Activated T-cell treated with anti-CD3 and anti-CD28 coated beads for 48 hours (primary cell): ENCODE measurements around the gene RNU5B-1.
A peak's percentile ranks its signal among the peaks of the same experiment; 100 is the strongest.
"Not testable (repeated sequence)": the region's sequence is repeated elsewhere in the genome, so short reads cannot be mapped to it uniquely, and the experiment has no call there.

ENCODE experiments used
- DNase-seq: peaks from one replicate; pipeline ENCODE4 v3.0.0-alpha.2; 2020; ENCODE audit warnings: low read depth

Gene RNU5B-1

DNA sequence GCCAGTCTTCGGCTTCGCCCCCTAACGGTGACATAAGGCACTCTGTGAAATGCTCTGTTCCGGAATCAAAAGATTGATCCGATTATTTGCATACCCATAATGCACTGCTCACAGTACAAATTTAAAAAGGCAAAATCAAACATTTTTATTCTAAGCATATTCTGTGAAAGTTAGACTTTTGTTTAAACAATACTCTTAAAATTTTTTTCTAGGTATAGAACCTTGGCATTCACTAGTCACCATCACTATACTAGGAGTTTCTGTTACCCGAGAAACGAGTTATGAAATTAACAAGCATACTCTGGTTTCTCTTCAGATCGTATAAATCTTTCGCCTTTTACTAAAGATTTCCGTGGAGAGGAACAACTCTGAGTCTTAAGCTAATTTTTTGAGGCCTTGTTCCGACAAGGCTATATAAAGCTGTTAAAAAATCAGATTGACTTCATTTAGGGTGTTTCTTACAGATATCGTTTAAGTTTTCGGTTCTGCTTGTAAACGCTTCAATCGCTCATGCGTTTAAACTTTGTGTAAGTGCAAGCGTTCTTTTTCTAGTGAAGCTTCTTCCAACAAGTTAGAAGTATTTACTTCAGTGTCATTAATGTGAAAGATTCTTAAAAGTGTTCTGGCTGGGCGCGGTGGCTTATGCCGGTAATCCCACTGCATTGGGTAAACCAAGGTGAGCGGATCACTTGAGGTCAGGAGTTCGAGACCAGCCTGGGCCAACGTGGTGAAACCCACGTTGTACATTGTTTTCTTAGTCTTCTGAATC, at the start of gene RNU5B-1:
Gene RNU5B-1, plus strand, starts transcription at position 297 of the 769 bp plus-strand sequence.
- DNase-seq = peak; percentile 74

- no peak for DNase-seq
Measured at GRCh38 chr15:65254758-65255157, 49.7 kb upstream of the RNU5B-1 start.

- DNase-seq = no peak
Measured at GRCh38 chr15:65255486-65256140, 48.9 kb upstream of the RNU5B-1 start.

GRCh38 chr15:65258375-65259262, 45.9 kb upstream of the RNU5B-1 start:
- DNase-seq = no peak

DNA sequence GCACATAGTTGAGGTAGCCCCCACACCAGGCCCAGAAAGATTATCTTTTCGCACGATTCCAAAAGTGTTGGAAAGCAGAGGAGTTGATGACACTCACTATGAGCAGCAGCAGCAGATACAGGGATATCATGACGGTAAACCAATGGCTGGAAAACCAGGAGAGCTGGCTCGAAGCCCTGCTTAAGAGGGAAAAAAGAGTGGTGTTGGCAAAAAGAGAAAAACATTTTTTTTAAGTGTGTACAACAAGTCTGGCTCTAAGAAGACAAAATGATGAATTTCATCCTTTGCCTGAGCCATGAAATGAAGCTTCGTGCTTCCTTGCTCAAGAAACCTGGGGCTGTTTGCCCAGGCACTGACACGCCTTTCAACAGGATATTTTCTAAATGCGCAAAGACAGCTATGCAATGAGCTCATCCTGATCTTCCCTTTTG, 45.1 kb upstream of the RNU5B-1 start:
- DNase-seq = no peak

GRCh38 chr15:65260968-65261367, 43.5 kb upstream of the RNU5B-1 start:
- DNase-seq = no peak

DNA sequence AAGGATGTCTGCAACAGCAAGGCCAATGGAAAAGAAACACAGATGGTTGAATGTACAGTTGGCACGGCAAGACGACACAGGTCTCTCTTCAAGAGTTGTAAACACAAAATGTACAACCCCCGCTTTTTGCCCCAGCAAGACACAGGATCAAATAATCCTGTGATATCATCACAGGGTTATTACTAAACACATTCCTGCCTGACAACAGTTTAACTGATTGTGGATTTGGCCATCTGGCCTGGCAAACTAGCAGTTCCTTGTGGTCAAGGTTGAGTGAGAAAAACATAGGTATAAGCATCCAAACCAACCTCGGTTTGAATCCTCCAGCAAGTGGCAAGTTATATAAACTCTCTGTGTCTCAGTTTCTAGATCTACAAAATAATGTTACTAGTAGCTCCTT, 41.2 kb upstream of the RNU5B-1 start:
- DNase-seq = no peak

DNA sequence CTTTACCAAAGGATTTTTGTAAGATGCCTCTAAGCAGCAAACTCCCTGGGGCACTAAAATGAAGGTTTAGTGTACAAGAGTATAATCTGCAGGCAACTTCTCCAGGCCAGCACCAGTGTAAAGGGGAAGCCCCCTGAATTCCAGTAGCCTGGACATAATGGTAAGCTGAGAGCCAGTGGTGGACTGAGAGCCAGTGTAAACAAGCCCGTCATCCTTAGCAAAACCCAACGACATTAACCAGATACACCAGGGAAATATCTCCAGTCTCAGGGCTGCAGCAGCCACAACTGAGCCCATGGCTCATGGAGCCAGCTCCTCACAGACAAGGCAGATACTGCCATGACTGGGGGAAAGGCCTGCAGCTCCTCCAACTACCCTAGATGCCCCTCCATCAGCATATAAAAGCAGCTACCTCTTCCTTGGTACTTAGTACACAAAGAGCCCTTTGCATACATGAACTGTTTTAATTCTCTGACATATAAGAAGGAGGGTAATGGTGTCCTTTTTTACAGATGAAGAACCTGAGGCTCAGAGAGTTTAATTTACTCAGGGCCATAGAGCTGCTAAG, 39.5 kb upstream of the RNU5B-1 start:
- DNase-seq = no peak

GRCh38 chr15:65266469-65266868, 38.0 kb upstream of the RNU5B-1 start:
- DNase-seq = no peak

GRCh38 chr15:65268411-65268810, 36.1 kb upstream of the RNU5B-1 start:
- no peak for DNase-seq

DNA sequence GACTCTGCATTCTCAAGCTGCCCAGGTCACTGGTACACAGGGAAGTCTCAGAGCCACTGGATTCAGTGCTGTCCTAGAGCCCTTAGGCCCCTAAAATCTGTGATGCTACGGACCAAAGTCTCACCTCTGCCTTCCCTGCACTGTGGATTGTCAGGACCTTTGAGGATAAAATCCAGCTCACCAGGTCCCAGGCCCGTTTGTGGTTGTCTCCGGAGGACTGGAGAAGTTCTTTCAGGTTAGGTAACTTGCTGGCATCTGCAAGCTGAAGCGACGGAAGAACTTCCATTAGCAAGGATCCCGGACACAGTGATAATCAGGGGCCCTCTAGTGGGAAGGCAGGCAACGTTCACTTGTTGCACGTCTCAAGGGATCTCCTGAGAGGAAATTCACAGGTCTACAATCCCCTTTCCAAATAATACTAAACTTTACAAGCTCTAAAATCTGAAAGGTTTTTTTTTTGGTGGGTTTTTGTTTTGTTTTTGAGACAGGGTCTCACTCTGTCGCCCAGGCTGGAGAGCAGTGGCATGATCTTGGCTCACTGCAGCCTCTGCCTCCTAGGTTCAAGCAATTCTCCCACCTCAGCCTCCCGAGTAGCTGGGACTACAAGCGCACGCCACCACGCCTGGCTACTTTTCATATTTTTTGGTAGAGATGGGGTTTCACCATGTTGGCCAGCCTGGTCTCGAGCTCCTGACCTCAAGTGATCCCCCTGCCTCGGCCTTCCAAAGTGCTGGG, 33.5 kb upstream of the RNU5B-1 start:
- not testable (repeated sequence) for DNase-seq

- no peak for DNase-seq
Measured at GRCh38 chr15:65275104-65275727, 29.3 kb upstream of the RNU5B-1 start.

GRCh38 chr15:65275728-65276126, 28.8 kb upstream of the RNU5B-1 start:
- DNase-seq = no peak

- no peak for DNase-seq
Measured at GRCh38 chr15:65277015-65277414, 27.5 kb upstream of the RNU5B-1 start.

- no peak for DNase-seq
Measured at GRCh38 chr15:65278480-65278879, 26.0 kb upstream of the RNU5B-1 start.

DNA sequence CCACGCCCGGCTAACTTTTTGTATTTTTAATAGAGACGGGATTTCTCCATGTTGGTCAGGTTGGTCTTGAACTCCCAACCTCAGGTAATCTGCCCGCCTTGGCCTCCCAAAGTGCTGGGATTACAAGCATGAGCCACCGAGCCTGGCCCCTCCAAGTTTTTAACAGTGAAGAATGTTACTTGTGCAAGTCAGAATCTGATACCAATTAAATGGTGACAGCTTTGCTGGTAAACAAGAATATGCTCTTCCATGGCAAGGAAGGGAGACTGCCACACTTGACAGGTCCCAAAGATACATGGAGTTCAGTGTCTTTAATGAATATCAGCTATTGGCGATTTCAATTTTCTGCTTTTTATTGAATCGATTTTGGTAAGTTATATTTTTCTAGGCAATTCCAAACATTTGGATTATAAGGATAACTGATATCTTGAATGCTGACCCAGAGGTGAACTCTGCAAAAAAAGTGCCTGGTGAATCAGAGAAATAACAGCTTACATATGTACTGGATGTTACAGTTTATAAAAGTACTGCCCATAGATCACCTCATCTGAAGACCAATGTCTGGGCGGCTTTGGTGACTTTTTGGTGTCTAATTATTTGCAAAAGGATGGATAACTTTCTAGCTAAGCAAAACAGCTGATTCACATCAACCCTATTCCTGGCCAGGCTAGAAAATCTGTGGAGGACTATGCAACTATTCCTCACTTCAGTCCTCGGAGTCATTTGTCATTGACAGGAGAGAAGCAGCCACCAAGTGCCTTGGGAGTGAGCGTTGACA, 19.0 kb upstream of the RNU5B-1 start:
- DNase-seq = no peak

DNA sequence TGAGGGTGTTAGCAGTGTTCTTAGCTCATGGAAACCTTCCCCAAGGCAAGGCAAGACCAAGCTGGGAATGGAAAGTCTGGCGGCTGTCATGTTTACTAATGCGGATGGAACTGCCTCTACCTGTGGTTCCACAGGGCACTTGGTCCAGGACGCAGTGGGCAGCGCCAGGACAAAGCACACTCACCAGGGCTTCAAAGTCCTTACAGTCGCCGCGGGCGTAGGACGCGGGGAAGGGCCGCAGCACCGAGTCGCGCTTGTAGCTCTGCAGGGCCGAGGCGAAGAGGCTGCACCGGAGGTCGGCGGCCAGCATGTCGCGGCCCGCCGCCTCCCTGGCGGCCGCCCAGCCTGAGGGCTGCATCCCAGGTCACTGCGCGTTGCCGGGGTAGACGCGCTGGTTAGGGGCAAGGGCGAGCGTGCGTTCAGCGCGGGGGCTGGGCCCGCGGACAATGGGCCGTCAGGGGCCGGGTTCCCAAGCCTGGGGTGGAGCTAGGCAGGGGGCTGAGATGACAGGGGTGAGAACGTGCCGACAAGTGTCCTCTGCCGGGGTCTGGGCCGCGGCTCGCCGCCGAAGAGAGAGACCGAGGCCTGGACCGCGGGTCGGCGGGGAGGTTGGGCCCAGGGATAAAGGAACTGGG, 18.3 kb upstream of the RNU5B-1 start:
- no peak for DNase-seq

GRCh38 chr15:65286704-65287519, 17.6 kb upstream of the RNU5B-1 start, which contains the start of gene PARP16:
Gene PARP16 (minus strand): TSS chr15:65286883. CDS start chr15:65286426, 457 bp downstream.
- peak; percentile 95 for DNase-seq

GRCh38 chr15:65287520-65287855, 17.0 kb upstream of the RNU5B-1 start:
- DNase-seq = no peak
